HG03442 (cell line): ENCODE results near the gene NKAIN1.
A peak's percentile ranks its signal among the peaks of the same experiment; 100 is the strongest.
"Not testable (repeated sequence)": the region's sequence is repeated elsewhere in the genome, so short reads cannot be mapped to it uniquely, and the experiment has no call there.

ENCODE experiments used
- ATAC-seq: cut with Tn5 transposase; IDR thresholded peaks from one replicate; pipeline ENCODE4 v1.9.1; 2021; ENCODE audit warnings: mild to moderate bottlenecking, moderate library complexity; ENCODE audit not compliant: unreplicated experiment

Gene NKAIN1

GRCh38 chr1:31154632-31155215, 85.0 kb downstream of the NKAIN1 start:
- peak; percentile 21 for ATAC-seq

DNA sequence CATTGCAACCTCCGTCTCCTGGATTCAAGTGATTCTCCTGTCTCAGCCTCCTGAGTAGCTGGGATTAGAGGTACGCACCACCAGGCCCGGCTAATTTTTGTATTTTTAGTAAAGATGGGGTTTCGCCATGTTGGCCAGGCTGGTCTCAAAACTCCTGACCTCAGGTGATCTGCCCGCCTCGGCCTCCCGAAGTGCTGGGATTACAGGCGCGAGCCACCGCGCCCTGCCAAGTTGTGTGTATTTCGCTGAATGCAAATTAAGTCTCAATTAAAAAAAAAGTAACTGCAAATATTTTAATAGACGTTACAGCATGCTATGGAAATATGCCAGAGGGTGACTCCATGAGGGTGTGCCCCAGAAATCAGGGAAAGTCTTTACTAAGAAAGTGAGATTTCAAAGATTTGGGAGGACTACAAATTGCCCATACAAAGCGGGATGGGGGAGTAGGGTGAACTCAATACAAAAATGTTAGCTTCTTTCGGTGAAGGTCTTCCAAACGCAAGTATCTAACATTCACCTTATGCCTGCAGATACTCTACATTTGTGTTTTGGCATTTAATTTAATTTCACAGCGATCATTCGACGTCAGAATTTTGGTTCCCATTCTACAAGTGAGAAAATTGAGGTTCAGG, 85.6 kb downstream of the NKAIN1 start:
- ATAC-seq: no peak

DNA sequence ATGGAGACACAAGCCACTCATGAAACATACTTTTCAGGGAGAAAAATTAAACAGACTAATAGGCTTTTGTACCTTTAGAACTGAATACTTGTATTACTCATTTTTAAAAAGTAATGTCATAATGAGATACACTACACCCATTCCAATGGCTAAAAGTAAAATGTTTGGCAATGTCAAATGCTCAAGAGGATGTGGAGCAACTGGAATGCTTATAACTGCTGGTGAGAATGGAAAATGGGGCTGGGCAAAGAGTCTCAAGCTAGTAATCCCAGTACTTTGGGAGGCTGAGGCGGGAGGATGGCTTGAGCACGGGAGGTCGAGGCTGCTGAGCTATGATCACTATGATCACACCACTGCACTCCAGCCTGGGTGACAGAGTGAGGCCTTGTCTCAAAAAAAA, 86.3 kb downstream of the NKAIN1 start:
- ATAC-seq: no peak

GRCh38 chr1:31152181-31152795, 87.4 kb downstream of the NKAIN1 start:
- ATAC-seq: no peak

GRCh38 chr1:31151402-31151801, 88.3 kb downstream of the NKAIN1 start:
- no peak for ATAC-seq

DNA sequence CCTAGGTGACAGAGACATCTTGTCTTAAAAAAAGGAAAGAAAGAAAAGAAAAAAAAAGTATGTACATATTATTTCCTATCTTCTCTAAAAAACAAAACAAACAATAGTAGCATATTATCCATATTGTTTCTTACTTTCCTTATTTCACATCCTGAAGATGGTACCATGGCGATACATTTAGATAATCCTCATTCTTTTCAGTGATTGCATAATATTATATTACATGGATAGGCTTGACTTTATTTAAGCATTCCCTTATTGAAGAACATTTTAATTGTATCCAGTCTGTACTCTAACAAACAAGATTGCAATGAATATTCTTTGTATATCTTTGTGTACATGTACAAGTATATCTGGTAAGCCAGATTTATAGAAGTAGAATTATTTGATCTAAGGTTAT, 91.3 kb downstream of the NKAIN1 start:
- ATAC-seq: no peak

DNA sequence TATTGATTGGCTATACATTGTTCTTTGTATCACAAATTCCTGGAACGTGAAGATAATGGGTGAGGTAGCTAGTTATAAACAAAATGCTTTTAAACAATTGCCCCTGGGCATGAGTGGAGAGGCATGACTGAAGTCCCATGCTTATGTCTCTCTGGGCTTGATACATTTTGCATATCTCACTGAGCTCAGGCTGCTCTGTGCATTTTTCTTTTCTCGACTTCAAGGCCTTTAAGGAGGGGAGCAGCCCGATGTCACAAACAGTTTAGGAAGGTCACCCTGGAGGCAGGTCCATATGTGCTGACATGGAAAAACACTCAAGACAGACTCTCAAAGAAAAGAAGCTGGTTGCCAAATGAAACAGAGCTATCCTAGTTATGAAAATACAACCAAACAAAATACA, 94.0 kb downstream of the NKAIN1 start:
- no peak for ATAC-seq

DNA sequence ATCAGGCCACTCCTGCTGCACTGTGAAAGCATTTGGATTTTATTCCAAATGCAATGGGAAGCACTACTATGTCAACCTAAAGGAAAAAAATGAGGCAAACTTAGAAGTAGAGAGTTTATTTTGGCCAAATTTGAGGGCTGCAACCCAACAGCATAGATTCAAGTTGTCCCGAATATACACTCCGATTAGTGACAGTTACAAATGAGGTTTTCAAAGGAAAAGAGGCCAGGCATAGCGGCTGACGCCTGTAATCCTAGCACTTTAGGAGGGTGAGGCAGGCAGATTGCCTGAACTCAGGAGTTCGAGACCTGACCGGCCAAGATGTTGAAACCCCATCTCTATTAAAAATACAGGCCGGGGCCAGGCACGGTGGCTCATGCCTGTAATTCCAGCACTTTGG, 95.2 kb downstream of the NKAIN1 start:
- ATAC-seq: no peak

GRCh38 chr1:31143455-31143854, 96.2 kb downstream of the NKAIN1 start:
- ATAC-seq: no peak

DNA sequence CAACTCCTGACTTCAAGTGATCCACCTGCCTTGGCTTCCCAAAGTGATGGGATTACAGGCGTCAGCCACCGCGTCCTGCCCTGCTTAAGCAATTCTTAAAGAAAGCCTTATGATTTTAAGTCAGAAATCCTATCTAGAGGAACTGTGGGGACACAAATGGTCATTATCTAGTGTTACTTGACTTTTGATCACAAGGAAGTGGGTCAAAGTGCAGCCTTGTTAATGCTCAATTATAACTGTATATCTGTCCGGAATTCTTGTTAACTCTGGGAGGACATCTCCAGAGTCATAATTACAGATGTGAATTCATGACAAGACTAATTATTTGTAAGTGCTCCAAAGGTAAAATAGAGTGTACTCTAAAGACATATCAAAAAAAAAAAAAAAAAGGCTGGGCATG, 97.3 kb downstream of the NKAIN1 start:
- ATAC-seq: no peak

DNA sequence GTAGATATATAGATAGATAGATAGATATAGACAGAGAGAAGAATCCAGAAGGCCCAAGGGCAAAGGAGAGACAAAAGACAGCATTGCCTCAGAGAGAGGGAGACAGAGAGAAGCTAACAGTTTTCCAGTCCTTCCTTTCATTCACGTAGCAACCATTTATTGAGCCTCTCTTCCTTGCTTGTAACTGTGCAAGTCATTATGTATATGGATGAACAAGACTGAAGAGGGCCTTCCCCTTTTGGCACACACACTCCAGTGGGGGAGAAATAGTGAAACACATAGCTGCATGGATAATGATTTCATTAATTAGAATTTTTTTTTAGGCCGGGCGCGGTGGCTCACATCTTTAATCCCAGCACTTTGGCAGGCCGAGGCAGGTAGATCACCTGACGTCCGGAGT, 99.4 kb downstream of the NKAIN1 start:
- ATAC-seq: no peak

GRCh38 chr1:31138797-31139521, 100.7 kb downstream of the NKAIN1 start:
- ATAC-seq: not testable (repeated sequence)

GRCh38 chr1:31137873-31138272, 101.8 kb downstream of the NKAIN1 start:
- not testable (repeated sequence) for ATAC-seq

DNA sequence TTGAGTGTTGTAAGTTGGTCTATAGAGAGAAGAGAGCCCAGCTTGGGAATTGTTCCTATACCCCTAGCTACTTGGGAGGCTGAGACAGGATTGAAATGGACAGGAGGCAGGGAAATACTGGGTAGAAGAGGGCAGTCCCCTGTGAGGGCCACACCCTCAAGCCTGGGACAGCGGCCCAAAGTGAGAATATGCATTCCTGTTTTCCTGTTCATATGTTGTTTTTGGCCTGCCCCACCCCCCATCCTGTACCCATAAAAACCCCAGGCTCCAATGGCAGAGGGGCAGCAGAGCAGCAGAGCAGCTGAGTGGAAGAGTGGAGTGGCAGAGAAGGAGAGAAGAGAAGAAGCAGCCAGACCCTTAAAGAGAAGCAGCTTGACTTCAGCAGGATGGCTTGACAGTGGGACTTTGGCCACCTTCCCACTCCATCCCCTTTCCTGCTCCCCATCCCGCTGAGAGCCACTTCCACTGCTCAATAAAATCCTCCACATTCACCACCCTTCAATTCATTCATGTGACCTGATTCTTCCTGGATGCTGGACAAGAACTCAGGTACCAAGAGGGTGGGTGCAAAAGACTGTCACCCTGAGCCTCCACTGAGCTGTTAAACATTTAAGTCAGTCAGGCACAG, 103.6 kb downstream of the NKAIN1 start:
- ATAC-seq: no peak

GRCh38 chr1:31133368-31133767, 106.3 kb downstream of the NKAIN1 start:
- ATAC-seq: no peak
